IPS-NIHi11 (cell line): ENCODE results near the gene KIF7.

ENCODE experiments used
- DNase-seq: peaks from one replicate; pipeline ENCODE4 v3.0.0; 2012; ENCODE audit warnings: mixed read lengths, low spot score

Gene KIF7

GRCh38 chr15:89670971-89671560 lies 15.8 kb upstream of the KIF7 start:
- no peak for DNase-seq

- no peak for DNase-seq
Measured at GRCh38 chr15:89669941-89670340, 14.7 kb upstream of the KIF7 start.

GRCh38 chr15:89669309-89669865 lies 14.1 kb upstream of the KIF7 start:
- DNase-seq, result no peak

- DNase-seq, result no peak
Measured at GRCh38 chr15:89668171-89668570, 12.9 kb upstream of the KIF7 start.

- no peak for DNase-seq
Measured at GRCh38 chr15:89667706-89667960, 12.4 kb upstream of the KIF7 start.

- no peak for DNase-seq
Measured at GRCh38 chr15:89666858-89667705, 11.8 kb upstream of the KIF7 start.

GRCh38 chr15:89666184-89666857 lies 11.1 kb upstream of the KIF7 start:
- no peak for DNase-seq

- DNase-seq, result peak; percentile 81
Measured at GRCh38 chr15:89665449-89666181, 10.3 kb upstream of the KIF7 start.

- no peak for DNase-seq
Measured at GRCh38 chr15:89664441-89665350, 9.4 kb upstream of the KIF7 start.

GRCh38 chr15:89662893-89663626 lies 7.8 kb upstream of the KIF7 start:
- no peak for DNase-seq

- no peak for DNase-seq
Measured at GRCh38 chr15:89660556-89660955, 5.3 kb upstream of the KIF7 start.

GRCh38 chr15:89659295-89659694 lies 4.0 kb upstream of the KIF7 start:
- DNase-seq, result no peak

GRCh38 chr15:89657686-89658200 lies 2.5 kb upstream of the KIF7 start:
- DNase-seq, result no peak

GRCh38 chr15:89656116-89656815 lies 999 bp upstream of the KIF7 start:
- DNase-seq, result no peak

- no peak for DNase-seq
Measured at GRCh38 chr15:89654301-89654761, 936 bp downstream of the KIF7 start.

GRCh38 chr15:89653578-89653977 lies 1.7 kb downstream of the KIF7 start:
- no peak for DNase-seq

- no peak for DNase-seq
Measured at GRCh38 chr15:89652666-89653065, 2.6 kb downstream of the KIF7 start.

GRCh38 chr15:89652131-89652530 lies 3.1 kb downstream of the KIF7 start:
- no peak for DNase-seq

GRCh38 chr15:89649716-89650115 lies 5.6 kb downstream of the KIF7 start:
- DNase-seq, result no peak
